ENCODE measurements around the gene BYSL.
A peak's percentile ranks its signal among the peaks of the same experiment; 100 is the strongest.
"Not testable (repeated sequence)": the region's sequence is repeated elsewhere in the genome, so short reads cannot be mapped to it uniquely, and the experiment has no call there.

The BYSL gene

DNA sequence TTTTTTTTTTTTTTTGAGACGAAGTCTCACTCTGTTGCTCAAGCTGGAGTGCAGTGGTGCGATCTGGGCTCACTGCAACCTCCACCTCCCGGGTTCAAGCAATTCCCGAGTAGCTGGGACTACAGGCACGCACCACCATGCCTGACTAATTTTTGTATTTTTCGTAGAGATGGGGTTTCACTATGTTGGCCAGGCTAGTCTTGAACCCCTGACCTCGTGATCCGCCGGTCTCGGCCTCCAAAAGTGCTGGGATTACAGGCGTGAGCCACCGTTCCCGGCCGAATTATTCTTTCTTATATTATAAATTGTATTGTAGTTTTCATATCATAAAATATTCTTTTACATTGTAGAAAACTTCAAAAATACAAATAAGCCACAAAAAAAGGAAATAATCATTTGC, 21.6 kb downstream of the BYSL start:
- DNase-seq, result not testable (repeated sequence)

GRCh38 chr6:41943456-41943855, 22.2 kb downstream of the BYSL start:
- no peak for DNase-seq

- no peak for DNase-seq
Observed at GRCh38 chr6:41947581-41948220, 26.4 kb downstream of the BYSL start.

- DNase-seq, result no peak
Observed at GRCh38 chr6:41954668-41955067, 33.4 kb downstream of the BYSL start.

DNA sequence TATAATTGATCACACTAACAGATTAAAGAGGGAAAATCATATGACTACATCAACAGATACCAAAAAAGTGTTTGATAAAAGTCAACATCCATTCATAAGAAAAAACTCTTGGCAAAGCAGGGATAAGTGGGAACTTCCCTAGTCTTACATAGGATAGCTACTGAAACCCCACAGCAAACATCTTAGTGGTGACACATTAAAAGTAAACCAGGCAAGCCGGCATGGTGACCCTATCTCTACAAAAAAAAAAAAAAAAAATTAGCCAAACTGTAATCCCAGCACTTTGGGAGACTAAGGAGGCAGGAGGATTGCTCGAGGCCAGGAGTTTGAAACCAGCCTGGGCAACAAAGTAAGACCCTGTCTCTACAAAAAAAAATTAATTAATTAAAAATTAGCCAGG, 34.1 kb downstream of the BYSL start:
- DNase-seq, result no peak

GRCh38 chr6:41957117-41957516, 35.8 kb downstream of the BYSL start:
- DNase-seq, result no peak

DNA sequence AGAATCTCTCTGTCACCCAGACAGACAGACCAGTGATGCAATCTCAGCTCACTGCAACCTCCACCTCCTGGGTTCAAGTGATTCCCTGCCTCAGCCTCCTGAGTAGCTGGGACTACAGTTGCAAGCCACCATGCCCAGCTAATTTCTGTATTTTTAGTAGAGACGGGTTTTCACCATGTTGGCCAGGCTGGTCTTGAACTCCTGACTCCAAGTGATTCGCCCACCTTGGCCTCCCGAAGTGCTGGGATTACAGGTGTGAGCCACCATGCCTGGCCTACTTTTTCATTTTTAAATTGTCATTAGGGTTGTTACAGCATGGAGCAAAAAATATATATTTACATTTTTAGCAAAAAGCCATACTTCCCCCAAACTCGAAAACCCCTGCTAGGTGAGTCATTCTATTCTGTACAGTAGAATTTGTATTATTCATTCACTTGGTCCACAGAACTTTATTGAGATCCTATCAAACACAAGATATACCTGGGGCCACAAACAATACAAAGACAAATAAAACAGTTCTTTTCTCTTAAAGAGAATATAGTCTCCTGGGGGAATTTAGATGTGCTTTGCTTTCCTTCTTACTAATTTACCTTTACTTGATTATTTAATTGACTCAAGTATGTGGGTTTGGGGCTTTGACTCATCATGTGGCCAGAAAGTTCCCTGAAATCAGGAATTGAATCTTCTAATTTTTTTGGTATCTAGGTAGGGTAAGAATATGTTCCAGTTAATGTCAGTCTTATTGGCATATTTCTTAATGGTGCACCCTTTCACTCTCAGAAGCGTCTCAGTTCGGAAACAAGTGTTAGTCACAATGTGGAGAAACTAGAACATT, 36.9 kb downstream of the BYSL start:
- peak in 1 of 2 experiments; percentile 52 for DNase-seq

- DNase-seq, result no peak
Observed at GRCh38 chr6:41960028-41960427, 38.7 kb downstream of the BYSL start.

- DNase-seq, result no peak
Observed at GRCh38 chr6:41963371-41963770, 42.1 kb downstream of the BYSL start.

DNA sequence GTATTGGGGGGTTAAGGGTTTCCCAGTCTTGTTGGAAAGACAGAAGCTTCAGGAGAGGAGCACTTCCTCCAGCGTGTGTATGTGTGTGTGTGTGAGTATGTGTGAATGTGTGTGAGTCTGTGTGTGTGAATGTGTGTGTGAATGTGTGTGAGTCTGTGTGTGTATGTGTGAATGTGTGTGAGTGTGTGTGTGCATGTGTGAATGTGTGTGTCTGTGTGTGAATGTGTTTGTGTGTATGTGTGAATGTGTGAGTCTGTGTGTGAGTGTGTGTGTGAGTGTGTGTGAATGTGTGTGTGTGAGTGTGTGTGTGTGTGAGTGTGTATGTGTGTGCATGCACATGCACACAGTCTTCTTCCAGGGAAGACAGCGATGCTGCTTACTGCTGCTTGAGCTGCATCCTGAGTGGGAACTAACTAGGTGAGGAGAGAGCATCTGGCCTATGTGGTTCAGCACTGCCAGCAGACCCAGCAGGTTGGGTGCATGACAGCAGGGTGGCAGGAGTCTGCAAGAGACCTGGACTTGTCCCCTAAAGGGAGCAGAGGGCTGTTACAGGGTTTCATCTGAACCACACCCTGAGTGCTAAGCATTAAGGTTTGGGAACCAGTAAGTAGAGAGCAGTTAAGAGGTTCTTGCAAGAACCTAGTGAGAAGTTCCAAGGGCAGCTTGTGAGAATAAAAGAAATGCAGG, 43.0 kb downstream of the BYSL start:
- no peak for DNase-seq

- peak in 1 of 2 experiments; percentile 1 for DNase-seq
Observed at GRCh38 chr6:41965429-41966213, 44.3 kb downstream of the BYSL start.

- DNase-seq, result no peak
Observed at GRCh38 chr6:41966214-41966920, 45.1 kb downstream of the BYSL start.

GRCh38 chr6:41966961-41967311, 45.6 kb downstream of the BYSL start:
- DNase-seq, result peak in 1 of 2 experiments; percentile 23

DNA sequence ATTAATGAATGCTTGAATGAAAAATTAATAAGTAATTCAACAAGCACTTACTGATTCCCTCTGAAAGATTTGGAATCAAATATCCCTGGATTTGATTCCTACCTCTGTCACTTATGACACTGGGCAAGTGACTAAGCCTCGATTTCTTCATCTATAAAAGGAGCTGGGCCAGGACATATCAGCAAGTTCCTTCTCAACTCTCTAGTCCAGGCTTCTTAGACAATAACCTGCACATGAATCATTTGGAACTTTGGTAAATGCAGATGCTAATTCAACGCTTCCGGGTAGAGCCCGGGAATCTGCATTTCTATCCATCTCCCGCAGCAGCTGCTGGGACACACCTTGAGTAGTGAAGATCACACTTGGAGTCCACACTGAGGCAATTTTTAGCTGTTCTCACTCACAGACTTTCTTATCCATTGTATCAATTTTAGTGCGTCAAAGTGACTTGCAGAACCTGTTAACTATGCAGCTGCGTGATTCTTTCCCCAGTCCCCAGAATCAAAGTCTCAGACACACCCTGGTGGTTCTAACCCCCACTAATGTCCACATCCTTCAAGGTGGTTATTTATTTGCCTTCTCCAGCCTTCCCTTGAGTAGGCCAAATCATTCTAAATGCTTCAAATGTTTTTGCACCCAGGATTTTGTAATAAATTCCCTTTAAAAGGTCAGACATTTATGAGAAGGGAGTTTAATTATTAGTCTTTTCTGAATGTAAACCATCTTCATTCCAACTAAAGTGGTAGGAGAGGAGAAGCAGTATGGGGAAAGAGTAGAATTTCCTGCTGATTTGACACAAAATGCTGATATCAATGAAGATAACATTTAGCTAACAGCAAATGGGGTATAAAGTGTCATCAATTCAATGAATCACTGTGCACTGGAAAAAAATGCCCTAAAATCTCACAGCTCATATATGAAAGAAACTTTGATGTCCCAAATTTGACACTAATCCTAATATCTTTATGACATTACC, 46.3 kb downstream of the BYSL start:
- peak in 1 of 2 experiments; percentile 7 for DNase-seq

DNA sequence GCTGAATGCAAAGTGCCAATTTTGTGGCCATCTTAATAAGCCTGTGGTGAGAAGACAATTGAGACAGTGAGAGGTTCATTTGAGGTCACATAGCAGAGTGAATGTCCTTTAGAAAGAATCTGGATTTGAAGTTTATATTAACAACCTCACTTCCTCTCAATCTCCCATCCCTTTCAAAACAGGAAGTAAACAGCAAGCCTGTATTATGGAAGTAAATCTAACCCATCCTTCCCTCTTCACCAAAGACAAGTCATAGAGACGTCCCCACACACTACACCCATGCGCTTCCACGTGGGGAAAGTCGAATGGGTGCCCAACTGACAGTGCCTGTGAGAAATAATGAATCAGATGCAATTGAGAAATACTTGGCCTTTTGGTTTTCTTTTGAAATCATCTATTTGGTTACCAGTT, 49.1 kb downstream of the BYSL start:
- DNase-seq, result peak; percentile 61 to 74

GRCh38 chr6:41972826-41973225, 51.5 kb downstream of the BYSL start:
- DNase-seq, result no peak

- no peak for DNase-seq
Observed at GRCh38 chr6:41974281-41974825, 53.1 kb downstream of the BYSL start.

DNA sequence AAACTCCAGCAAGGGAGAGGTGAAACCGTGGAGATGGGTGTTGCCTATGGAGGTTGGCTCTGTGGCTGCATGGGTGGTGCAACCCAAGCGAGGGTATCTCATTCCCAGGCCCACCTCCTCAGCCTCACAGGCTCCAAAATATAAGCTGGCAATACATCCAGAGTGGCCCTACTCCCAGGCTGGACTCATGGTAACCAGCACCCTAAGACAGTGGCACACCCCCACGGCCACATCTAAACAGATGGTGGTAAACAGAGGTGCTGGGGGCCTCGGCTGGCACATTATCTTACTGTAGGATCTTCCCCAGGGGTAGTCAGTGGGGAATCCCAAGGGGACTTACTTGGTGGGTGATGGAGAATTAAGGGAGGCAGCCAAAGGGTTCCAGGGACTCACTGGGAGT, 54.0 kb downstream of the BYSL start:
- DNase-seq, result no peak

DNA sequence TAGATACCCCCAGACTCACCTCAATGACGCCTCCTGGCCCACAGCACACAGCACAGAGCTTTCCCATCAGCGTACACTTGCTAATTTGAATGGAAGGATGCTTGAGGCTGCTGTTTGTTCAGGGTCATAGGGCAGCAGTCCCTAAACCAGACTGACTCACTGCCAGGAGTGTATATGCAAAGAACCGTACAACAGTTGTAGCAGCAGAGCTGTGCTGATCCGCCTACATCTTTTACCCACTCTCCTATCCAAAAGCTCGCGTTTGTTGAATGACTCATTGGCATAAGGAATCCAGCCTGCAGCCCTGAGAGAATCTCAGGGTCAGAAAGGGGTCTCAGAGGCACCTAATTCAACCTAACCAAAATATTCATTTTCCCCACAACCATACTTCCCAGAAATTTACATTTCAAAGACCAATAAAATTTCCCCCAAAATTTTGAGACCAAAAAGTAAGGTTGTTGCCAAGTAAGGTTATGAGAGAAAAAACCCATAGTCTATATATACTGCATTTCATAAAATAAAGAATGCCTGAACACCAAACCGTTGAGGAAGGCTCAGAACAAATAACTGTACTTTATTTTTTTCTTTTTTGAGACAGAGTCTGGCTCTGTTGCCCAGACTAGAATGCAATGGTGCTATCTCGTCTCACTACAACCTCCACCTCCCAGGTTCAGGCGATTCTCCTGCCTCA, 55.6 kb downstream of the BYSL start:
- peak in 1 of 2 experiments; percentile 57 for DNase-seq
